ENCODE data around the gene GPR62. TPM values are rescaled to one million over a fixed set of nuclear protein-coding genes. Genes with fewer than 3 reads are reported as not detected.

Gene GPR62
- total and polyA plus RNA-seq, 9 of the 15 experiments (the other 6 are each of a cell fraction or from before 2014, with no cell fraction given): not detected

GRCh38 chr3:51967384-51968169 lies 12.4 kb downstream of the GPR62 start, which contains the start of gene PCBP4 (continued):
- peak; percentile 77; the same call in 1 of the 2 replicates for TF ChIP-seq ZNF740 (CRISPR knock-in tag; IDR thresholded peaks at IDR 0.05)
- peak in 1 of 2 experiments; percentile 72; a peak in 1 of 4 replicates for TF ChIP-seq ZNF740 (tag; IDR thresholded peaks at IDR 0.05)
- TF ChIP-seq, protein P1, sequence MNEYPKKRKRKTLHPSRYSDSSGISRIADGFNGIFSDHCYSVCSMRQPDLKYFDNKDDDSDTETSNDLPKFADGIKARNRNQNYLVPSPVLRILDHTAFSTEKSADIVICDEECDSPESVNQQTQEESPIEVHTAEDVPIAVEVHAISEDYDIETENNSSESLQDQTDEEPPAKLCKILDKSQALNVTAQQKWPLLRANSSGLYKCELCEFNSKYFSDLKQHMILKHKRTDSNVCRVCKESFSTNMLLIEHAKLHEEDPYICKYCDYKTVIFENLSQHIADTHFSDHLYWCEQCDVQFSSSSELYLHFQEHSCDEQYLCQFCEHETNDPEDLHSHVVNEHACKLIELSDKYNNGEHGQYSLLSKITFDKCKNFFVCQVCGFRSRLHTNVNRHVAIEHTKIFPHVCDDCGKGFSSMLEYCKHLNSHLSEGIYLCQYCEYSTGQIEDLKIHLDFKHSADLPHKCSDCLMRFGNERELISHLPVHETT (CRISPR knock-in tag; conservative IDR thresholded peaks at IDR 0.05 in 1 of 2, IDR thresholded peaks at IDR 0.05 in 1 of 2): 0 out of 4 replicates have a peak, but pooled peaks of 1 of the 2 experiments have one; percentile 25
- TF ChIP-seq ASH1L (IDR thresholded peaks at IDR 0.05; ENCODE audit: borderline replicate concordance, low read depth, partially characterized antibody): no peak
- TF ChIP-seq, protein P2, sequence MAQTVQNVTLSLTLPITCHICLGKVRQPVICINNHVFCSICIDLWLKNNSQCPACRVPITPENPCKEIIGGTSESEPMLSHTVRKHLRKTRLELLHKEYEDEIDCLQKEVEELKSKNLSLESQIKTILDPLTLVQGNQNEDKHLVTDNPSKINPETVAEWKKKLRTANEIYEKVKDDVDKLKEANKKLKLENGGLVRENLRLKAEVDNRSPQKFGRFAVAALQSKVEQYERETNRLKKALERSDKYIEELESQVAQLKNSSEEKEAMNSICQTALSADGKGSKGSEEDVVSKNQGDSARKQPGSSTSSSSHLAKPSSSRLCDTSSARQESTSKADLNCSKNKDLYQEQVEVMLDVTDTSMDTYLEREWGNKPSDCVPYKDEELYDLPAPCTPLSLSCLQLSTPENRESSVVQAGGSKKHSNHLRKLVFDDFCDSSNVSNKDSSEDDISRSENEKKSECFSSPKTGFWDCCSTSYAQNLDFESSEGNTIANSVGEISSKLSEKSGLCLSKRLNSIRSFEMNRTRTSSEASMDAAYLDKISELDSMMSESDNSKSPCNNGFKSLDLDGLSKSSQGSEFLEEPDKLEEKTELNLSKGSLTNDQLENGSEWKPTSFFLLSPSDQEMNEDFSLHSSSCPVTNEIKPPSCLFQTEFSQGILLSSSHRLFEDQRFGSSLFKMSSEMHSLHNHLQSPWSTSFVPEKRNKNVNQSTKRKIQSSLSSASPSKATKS (CRISPR knock-in tag; IDR thresholded peaks at IDR 0.05): no peak
- TF ChIP-seq POLR2G (IDR thresholded peaks at IDR 0.05; ENCODE audit: low read depth, low read length): peak; percentile 63; the same call in 1 of the 2 replicates
- TF ChIP-seq HES1 (IDR thresholded peaks at IDR 0.05; ENCODE audit: low read depth): no peak
- TF ChIP-seq ESRRB (CRISPR knock-in tag; IDR thresholded peaks at IDR 0.05; ENCODE audit: borderline replicate concordance): no peak
- TF ChIP-seq ZNF830 (CRISPR knock-in tag; IDR thresholded peaks at IDR 0.05): no peak
- no peak for TF ChIP-seq KDM1A (IDR thresholded peaks at IDR 0.05)
- peak; percentile 61; the same call in 1 of the 2 replicates for TF ChIP-seq ZBTB7A (IDR thresholded peaks at IDR 0.05; ENCODE audit: borderline replicate concordance, control insufficient read depth, low read depth, low read length)
- TF ChIP-seq ZNF77 (CRISPR knock-in tag; IDR thresholded peaks at IDR 0.05): no peak
- no peak for TF ChIP-seq RCOR1 (IDR thresholded peaks at IDR 0.05; ENCODE audit: borderline replicate concordance in 1 of 2, low read depth in 2 of 2, low read length in 2 of 2)
- TF ChIP-seq, protein P3, sequence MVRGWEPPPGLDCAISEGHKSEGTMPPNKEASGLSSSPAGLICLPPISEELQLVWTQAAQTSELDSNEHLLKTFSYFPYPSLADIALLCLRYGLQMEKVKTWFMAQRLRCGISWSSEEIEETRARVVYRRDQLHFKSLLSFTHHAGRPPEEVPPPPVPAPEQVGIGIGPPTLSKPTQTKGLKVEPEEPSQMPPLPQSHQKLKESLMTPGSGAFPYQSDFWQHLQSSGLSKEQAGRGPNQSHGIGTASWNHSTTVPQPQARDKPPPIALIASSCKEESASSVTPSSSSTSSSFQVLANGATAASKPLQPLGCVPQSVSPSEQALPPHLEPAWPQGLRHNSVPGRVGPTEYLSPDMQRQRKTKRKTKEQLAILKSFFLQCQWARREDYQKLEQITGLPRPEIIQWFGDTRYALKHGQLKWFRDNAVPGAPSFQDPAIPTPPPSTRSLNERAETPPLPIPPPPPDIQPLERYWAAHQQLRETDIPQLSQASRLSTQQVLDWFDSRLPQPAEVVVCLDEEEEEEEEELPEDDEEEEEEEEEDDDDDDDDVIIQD (CRISPR knock-in tag; IDR thresholded peaks at IDR 0.05): no peak
- TF ChIP-seq CC2D1A (IDR thresholded peaks at IDR 0.05): no peak
- TF ChIP-seq, protein P4, sequence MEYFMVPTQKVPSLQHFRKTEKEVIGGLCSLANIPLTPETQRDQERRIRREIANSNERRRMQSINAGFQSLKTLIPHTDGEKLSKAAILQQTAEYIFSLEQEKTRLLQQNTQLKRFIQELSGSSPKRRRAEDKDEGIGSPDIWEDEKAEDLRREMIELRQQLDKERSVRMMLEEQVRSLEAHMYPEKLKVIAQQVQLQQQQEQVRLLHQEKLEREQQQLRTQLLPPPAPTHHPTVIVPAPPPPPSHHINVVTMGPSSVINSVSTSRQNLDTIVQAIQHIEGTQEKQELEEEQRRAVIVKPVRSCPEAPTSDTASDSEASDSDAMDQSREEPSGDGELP (CRISPR knock-in tag; IDR thresholded peaks at IDR 0.05; ENCODE audit: borderline replicate concordance): no peak
- TF ChIP-seq TRIM28 (IDR thresholded peaks at IDR 0.05): no peak

Data from K562 (cell line).